ENCODE data around the gene KIAA1671. TPM values are rescaled to one million over a fixed set of nuclear protein-coding genes. Genes with fewer than 3 reads are reported as not detected.

The KIAA1671 gene
- total and polyA plus RNA-seq, 2 of the 13 experiments (the other 11 are each of a cell fraction or from before 2014, with no cell fraction given) = 13.5 to 13.6 TPM

- TF ChIP-seq RNF219 (CRISPR knock-in tag; IDR thresholded peaks at IDR 0.05) = no peak
- no peak for TF ChIP-seq NFATC3 (CRISPR knock-in tag; IDR thresholded peaks at IDR 0.05)
- no peak for TF ChIP-seq ZBTB49 (CRISPR knock-in tag; IDR thresholded peaks at IDR 0.05; ENCODE audit: borderline replicate concordance)
- TF ChIP-seq ZNF20 (CRISPR knock-in tag; IDR thresholded peaks at IDR 0.05) = no peak
- no peak for TF ChIP-seq EZH2 (conservative IDR thresholded peaks at IDR 0.05; ENCODE audit: low read depth, low read length)
- no peak for TF ChIP-seq ZNF607 (CRISPR knock-in tag; IDR thresholded peaks at IDR 0.05; ENCODE audit: borderline replicate concordance)
- no peak for TF ChIP-seq ZNF280D (CRISPR knock-in tag; IDR thresholded peaks at IDR 0.05)
- no peak for TF ChIP-seq SRF (IDR thresholded peaks at IDR 0.05; ENCODE audit: low read depth, low read length)
- no peak for TF ChIP-seq NCOA5 (CRISPR knock-in tag; IDR thresholded peaks at IDR 0.05)
Observed at GRCh38 chr22:24990344-24990905, 37.9 kb downstream of the KIAA1671 start (continued).
